ENCODE measurements around the gene BNIP2.
A peak's percentile ranks its signal among the peaks of the same experiment; 100 is the strongest.

Gene BNIP2

GRCh38 chr15:59618406-59618805 is 70.7 kb downstream of the BNIP2 start:
- no peak for TF ChIP-seq CTCF (IDR thresholded peaks at IDR 0.05)

- peak; percentile 44; the same call in 1 of the 2 replicates for TF ChIP-seq CTCF (IDR thresholded peaks at IDR 0.05)
Observed at GRCh38 chr15:59616379-59616778, 72.7 kb downstream of the BNIP2 start.

- no peak for TF ChIP-seq CTCF (IDR thresholded peaks at IDR 0.05)
Observed at GRCh38 chr15:59615661-59616060, 73.5 kb downstream of the BNIP2 start.

GRCh38 chr15:59614153-59614552 is 75.0 kb downstream of the BNIP2 start:
- no peak for TF ChIP-seq CTCF (IDR thresholded peaks at IDR 0.05)

GRCh38 chr15:59611276-59612260 is 77.6 kb downstream of the BNIP2 start, which contains the start of gene GCNT3:
GCNT3 (plus strand) TSS chr15:59611783; CDS start chr15:59618239, 6,456 bp downstream.
- TF ChIP-seq CTCF (IDR thresholded peaks at IDR 0.05): no peak

- no peak for TF ChIP-seq CTCF (IDR thresholded peaks at IDR 0.05)
Observed at GRCh38 chr15:59609730-59610712, 79.1 kb downstream of the BNIP2 start.
